ENCODE results near the gene SYNE2. TPM values are rescaled to one million over a fixed set of nuclear protein-coding genes. Genes with fewer than 3 reads are reported as not detected.

Gene SYNE2
- total RNA-seq, 4 donors from 2014 or later: 96.9 to 207 (median 182) TPM

DNA sequence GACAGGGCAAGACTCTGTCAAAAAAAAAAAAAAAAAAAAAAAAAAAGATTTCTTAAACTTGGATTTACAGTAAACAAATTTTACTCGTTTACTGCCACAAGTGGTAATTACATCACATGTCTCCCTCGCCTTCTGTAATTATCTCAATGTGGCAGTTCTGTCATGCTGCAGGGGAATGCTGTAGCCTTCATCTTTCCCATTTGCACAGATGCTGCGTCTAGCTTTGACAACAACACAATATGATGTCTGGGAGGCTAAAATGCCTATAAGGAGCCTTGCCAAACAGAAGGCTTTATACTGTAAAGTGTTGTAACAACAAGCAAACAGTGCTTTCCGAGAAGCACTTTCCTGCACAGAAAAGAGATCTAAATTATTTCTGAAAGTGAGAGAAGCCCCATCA, 392.7 kb downstream of the SYNE2 start:
- TF ChIP-seq POLR2A (IDR thresholded peaks at IDR 0.05): no peak
- TF ChIP-seq, protein P1, sequence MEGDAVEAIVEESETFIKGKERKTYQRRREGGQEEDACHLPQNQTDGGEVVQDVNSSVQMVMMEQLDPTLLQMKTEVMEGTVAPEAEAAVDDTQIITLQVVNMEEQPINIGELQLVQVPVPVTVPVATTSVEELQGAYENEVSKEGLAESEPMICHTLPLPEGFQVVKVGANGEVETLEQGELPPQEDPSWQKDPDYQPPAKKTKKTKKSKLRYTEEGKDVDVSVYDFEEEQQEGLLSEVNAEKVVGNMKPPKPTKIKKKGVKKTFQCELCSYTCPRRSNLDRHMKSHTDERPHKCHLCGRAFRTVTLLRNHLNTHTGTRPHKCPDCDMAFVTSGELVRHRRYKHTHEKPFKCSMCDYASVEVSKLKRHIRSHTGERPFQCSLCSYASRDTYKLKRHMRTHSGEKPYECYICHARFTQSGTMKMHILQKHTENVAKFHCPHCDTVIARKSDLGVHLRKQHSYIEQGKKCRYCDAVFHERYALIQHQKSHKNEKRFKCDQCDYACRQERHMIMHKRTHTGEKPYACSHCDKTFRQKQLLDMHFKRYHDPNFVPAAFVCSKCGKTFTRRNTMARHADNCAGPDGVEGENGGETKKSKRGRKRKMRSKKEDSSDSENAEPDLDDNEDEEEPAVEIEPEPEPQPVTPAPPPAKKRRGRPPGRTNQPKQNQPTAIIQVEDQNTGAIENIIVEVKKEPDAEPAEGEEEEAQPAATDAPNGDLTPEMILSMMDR (IDR thresholded peaks at IDR 0.05 in 4 of 5, conservative IDR thresholded peaks at IDR 0.05 in 1 of 5): no peak

DNA sequence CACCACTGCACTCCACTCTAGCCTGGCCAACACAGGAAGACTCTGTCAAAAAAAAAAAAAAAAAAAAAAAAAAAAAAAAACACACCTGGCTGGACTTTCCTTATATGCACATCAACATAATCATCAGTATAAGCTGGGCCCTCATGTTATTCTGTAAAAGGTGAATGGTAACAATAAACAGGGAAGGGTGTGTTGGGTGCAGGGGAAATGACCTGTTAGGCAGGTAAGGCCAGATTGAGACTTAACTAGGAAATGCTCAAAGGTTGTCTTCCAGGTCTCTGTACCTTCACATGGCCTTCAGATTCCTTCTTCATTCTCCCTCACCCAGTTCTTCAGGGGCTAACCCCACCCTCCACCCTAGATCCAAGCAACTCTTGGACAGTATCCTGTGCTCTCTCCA, 393.9 kb downstream of the SYNE2 start:
- in situ Hi-C loops (cut with MboI; ENCODE audit: low sequenced_read_pairs in 4 of 4): no loop called here
- Histone ChIP-seq H3K4me1 (no peaks in the 10 kb centered on the region), H3K9me3 (no peaks in the 10 kb centered on the region), H3K27me3 (no peaks in the 10 kb centered on the region), H3K27ac (no peak overlapping the region), H3K36me3 (no peaks in the 10 kb centered on the region), H3K4me3 (no peak overlapping the region)
- no peak for TF ChIP-seq POLR2A (IDR thresholded peaks at IDR 0.05)
- TF ChIP-seq, protein P1 (IDR thresholded peaks at IDR 0.05 in 4 of 5, conservative IDR thresholded peaks at IDR 0.05 in 1 of 5): no peak
- ATAC-seq: no peak
- intact Hi-C loops (cut with DNase I; ENCODE audit: low total_unique reads): no loop called here
- DNase-seq: no peak

More for the DNA sequence above, 392.7 kb downstream of the SYNE2 start:
- in situ Hi-C loops (cut with MboI; ENCODE audit: low sequenced_read_pairs in 4 of 4) (no loop called here), intact Hi-C loops (cut with DNase I; ENCODE audit: low total_unique reads) (no loop called here)
- Histone ChIP-seq H3K27ac (no peak overlapping the region), H3K27me3 (no peaks in the 10 kb centered on the region), H3K36me3 (no peaks in the 10 kb centered on the region), H3K4me3 (no peak overlapping the region), H3K9me3 (no peaks in the 10 kb centered on the region), H3K4me1 (no peaks in the 10 kb centered on the region)
- DNase-seq: no peak
- ATAC-seq: no peak

DNA sequence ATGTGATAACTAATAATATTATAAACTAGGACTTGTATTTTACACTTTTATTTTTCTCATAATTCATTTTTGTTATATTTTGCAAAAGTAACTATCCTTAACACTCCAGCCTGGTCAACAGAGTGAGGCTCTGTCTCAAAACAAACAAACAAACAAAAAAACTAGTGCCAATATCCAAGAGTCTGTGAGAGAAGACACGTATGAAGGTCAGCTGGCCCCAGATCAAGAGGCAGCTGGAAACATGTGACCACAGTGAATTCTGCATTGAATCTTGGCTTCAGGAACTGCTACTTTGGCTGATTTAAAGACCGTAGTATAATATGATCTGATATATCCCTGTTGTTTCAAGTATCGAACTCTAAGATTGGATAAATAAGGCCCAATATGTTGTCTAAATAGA, 394.4 kb downstream of the SYNE2 start:
- no peaks in the 10 kb centered on the region for H3K9me3 ChIP-seq
- intact Hi-C loops (cut with DNase I; ENCODE audit: low total_unique reads): no loop called here
- no peak overlapping the region for H3K27ac ChIP-seq
- no peak for ATAC-seq
- no peak overlapping the region for H3K4me3 ChIP-seq
- no peaks in the 10 kb centered on the region for H3K36me3 ChIP-seq
- DNase-seq: no peak
- no peaks in the 10 kb centered on the region for H3K4me1 ChIP-seq
- in situ Hi-C loops (cut with MboI; ENCODE audit: low sequenced_read_pairs in 4 of 4): no loop called here
- no peaks in the 10 kb centered on the region for H3K27me3 ChIP-seq
- TF ChIP-seq, protein P1 (IDR thresholded peaks at IDR 0.05 in 4 of 5, conservative IDR thresholded peaks at IDR 0.05 in 1 of 5): no peak
- no peak for TF ChIP-seq POLR2A (IDR thresholded peaks at IDR 0.05)

DNA sequence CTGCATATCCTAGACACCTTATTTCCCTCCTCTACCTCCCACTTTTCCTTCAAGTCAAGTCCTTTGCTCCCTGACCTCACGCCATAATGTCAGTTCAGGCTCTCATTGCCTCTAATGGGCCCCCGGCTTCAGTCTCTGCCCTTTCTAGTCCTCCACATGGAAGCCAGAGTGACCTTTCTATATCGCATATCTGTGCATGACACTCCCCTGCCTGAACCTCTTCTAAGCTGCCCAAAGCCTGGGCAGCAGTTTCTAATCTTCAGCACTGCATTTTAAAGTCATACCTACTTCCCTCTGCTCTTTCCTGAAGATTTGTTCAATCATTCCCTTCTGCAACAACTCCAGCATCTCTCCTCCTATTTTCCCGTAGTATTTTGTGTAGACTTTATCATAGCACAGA, 395.9 kb downstream of the SYNE2 start:
- DNase-seq (no peak), ATAC-seq (no peak)
- Histone ChIP-seq H3K4me3 (no peak overlapping the region), H3K27ac (no peak overlapping the region), H3K27me3 (no peaks in the 10 kb centered on the region), H3K4me1 (no peaks in the 10 kb centered on the region), H3K9me3 (no peaks in the 10 kb centered on the region), H3K36me3 (no peaks in the 10 kb centered on the region)
- intact Hi-C loops (cut with DNase I; ENCODE audit: low total_unique reads) (no loop called here), in situ Hi-C loops (cut with MboI; ENCODE audit: low sequenced_read_pairs in 4 of 4) (no loop called here)
- TF ChIP-seq, protein P1 (IDR thresholded peaks at IDR 0.05 in 4 of 5, conservative IDR thresholded peaks at IDR 0.05 in 1 of 5): no peak
- no peak for TF ChIP-seq POLR2A (IDR thresholded peaks at IDR 0.05)

- no peak for TF ChIP-seq POLR2A (IDR thresholded peaks at IDR 0.05)
- TF ChIP-seq, protein P1 (IDR thresholded peaks at IDR 0.05 in 4 of 5, conservative IDR thresholded peaks at IDR 0.05 in 1 of 5): no peak
- DNase-seq (no peak), ATAC-seq (no peak)
- Histone ChIP-seq H3K4me3 (no peak overlapping the region), H3K27me3 (no peaks in the 10 kb centered on the region), H3K9me3 (no peaks in the 10 kb centered on the region), H3K27ac (no peak overlapping the region), H3K36me3 (no peaks in the 10 kb centered on the region), H3K4me1 (no peaks in the 10 kb centered on the region)
- in situ Hi-C loops (cut with MboI; ENCODE audit: low sequenced_read_pairs in 4 of 4) (no loop called here), intact Hi-C loops (cut with DNase I; ENCODE audit: low total_unique reads) (no loop called here)
Observed at GRCh38 chr14:64249363-64249762, 396.6 kb downstream of the SYNE2 start.
